Measurements from ENCODE around the gene TAS2R1.

TAS2R1 gene

GRCh38 chr5:9588254-9588653 lies 41.9 kb downstream of the TAS2R1 start:
- DNase-seq (ENCODE audit: low read depth in 2 of 2) = no peak

- DNase-seq (ENCODE audit: low read depth in 2 of 2) = no peak
Measured at GRCh38 chr5:9587135-9587534, 43.0 kb downstream of the TAS2R1 start.

GRCh38 chr5:9582406-9582805 lies 47.7 kb downstream of the TAS2R1 start:
- DNase-seq (ENCODE audit: low read depth in 2 of 2) = no peak

All from stimulated activated CD4-positive, alpha-beta T cell treated with anti-CD3 and anti-CD28 coated beads, Interleukin-12 subunit alpha, Interleukin-12 subunit beta, amount 100 ng/mL, for 24 hours (primary cell).